Body of pancreas (tissue), 4 donors: ENCODE results near the gene CLDN18.

Experiments
- CTCF ChIP-seq, 7 experiments: fragments of 450-650 bp in 4 of 7; fragments of 200-600 bp in 3 of 7; sonication (generic) in 3 of 7; IDR thresholded peaks; one replicate each; pipeline ENCODE4 v1.5.1; 2016 to 2019; ENCODE audit warnings: antibody characterized with exemption in 7 of 7
- POLR2A ChIP-seq, 3 donors: fragments of 450-650 bp; IDR thresholded peaks; one replicate each; pipeline ENCODE4 v1.6.1; 2016; ENCODE audit warnings: antibody characterized with exemption in 3 of 3, mild to moderate bottlenecking in 2 of 3

- no peak for TF ChIP-seq CTCF (IDR thresholded peaks at IDR 0.05)
- TF ChIP-seq POLR2A (IDR thresholded peaks at IDR 0.05) = no peak
These were observed 15.6 kb downstream of the CLDN18 start for GRCh38 chr3:138025553-138025952.
